HG03558 (cell line): ENCODE data around the gene INPP5B.

Experiments used
- ATAC-seq: cut with Tn5 transposase; IDR thresholded peaks from one replicate; pipeline ENCODE4 v1.9.1; 2021; ENCODE audit warnings: moderate number of reproducible peaks; ENCODE audit not compliant: unreplicated experiment; ENCODE audit errors: extremely low read depth

Gene INPP5B

GRCh38 chr1:37879865-37880264 lies 67.0 kb downstream of the INPP5B start:
- no peak for ATAC-seq

- ATAC-seq, result no peak
Measured at GRCh38 chr1:37878071-37878470, 68.8 kb downstream of the INPP5B start.

GRCh38 chr1:37875833-37876232 lies 71.0 kb downstream of the INPP5B start:
- ATAC-seq, result no peak

- no peak for ATAC-seq
Measured at GRCh38 chr1:37872692-37873091, 74.2 kb downstream of the INPP5B start.

- no peak for ATAC-seq
Measured at GRCh38 chr1:37868466-37868865, 78.4 kb downstream of the INPP5B start.

- ATAC-seq, result no peak
Measured at GRCh38 chr1:37867784-37868183, 79.1 kb downstream of the INPP5B start.

- ATAC-seq, result no peak
Measured at GRCh38 chr1:37866491-37866890, 80.4 kb downstream of the INPP5B start.

- no peak for ATAC-seq
Measured at GRCh38 chr1:37865348-37866120, 81.3 kb downstream of the INPP5B start.

GRCh38 chr1:37862330-37862729 lies 84.5 kb downstream of the INPP5B start:
- ATAC-seq, result no peak

GRCh38 chr1:37861151-37861550 lies 85.7 kb downstream of the INPP5B start:
- no peak for ATAC-seq

- no peak for ATAC-seq
Measured at GRCh38 chr1:37860346-37860666, 86.5 kb downstream of the INPP5B start.

GRCh38 chr1:37859507-37860345 lies 87.1 kb downstream of the INPP5B start, which contains the start of gene MTF1:
MTF1 (minus strand) TSS chr1:37859592; CDS start chr1:37857658, 1,934 bp downstream.
- ATAC-seq, result no peak

GRCh38 chr1:37858931-37859506 lies 87.8 kb downstream of the INPP5B start:
- ATAC-seq, result no peak

GRCh38 chr1:37854406-37854805 lies 92.4 kb downstream of the INPP5B start:
- no peak for ATAC-seq

GRCh38 chr1:37853157-37853556 lies 93.7 kb downstream of the INPP5B start:
- ATAC-seq, result no peak

- no peak for ATAC-seq
Measured at GRCh38 chr1:37851782-37852210, 95.1 kb downstream of the INPP5B start.

GRCh38 chr1:37851262-37851661 lies 95.6 kb downstream of the INPP5B start:
- no peak for ATAC-seq

GRCh38 chr1:37850352-37850955 lies 96.4 kb downstream of the INPP5B start:
- ATAC-seq, result no peak

GRCh38 chr1:37849480-37849879 lies 97.4 kb downstream of the INPP5B start:
- ATAC-seq, result no peak

GRCh38 chr1:37846647-37847339 lies 100.1 kb downstream of the INPP5B start:
- ATAC-seq, result no peak
